ENCODE data around the gene NHERF1. TPM values are rescaled to one million over a fixed set of nuclear protein-coding genes. Genes with fewer than 3 reads are reported as not detected.

NHERF1 gene
- total RNA-seq, 1 experiment from 2014 or later = 43.2 TPM

- in situ Hi-C loops (cut with HindIII; ENCODE audit: low pct_unique_long_range_greater_than_20kb, low sequenced_read_pairs) = no loop called here
- no peak for DNase-seq (ENCODE audit: low read depth, low spot score)
These were observed 10.9 kb downstream of the NHERF1 start for GRCh38 chr17:74759243-74759801.

GRCh38 chr17:74759941-74760340 lies 11.5 kb downstream of the NHERF1 start:
- DNase-seq (ENCODE audit: low read depth, low spot score) = no peak

GRCh38 chr17:74760404-74761105 lies 12.1 kb downstream of the NHERF1 start:
- DNase-seq (ENCODE audit: low read depth, low spot score) = no peak
- in situ Hi-C loops (cut with HindIII; ENCODE audit: low pct_unique_long_range_greater_than_20kb, low sequenced_read_pairs) = no loop called here

More at GRCh38 chr17:74759941-74760340, 11.5 kb downstream of the NHERF1 start:
- in situ Hi-C loops (cut with HindIII; ENCODE audit: low pct_unique_long_range_greater_than_20kb, low sequenced_read_pairs) = no loop called here

GRCh38 chr17:74761419-74761818 lies 13.0 kb downstream of the NHERF1 start:
- in situ Hi-C loops (cut with HindIII; ENCODE audit: low pct_unique_long_range_greater_than_20kb, low sequenced_read_pairs) = no loop called here
- no peak for DNase-seq (ENCODE audit: low read depth, low spot score)

GRCh38 chr17:74761931-74762330 lies 13.5 kb downstream of the NHERF1 start:
- DNase-seq (ENCODE audit: low read depth, low spot score) = no peak
- in situ Hi-C loops (cut with HindIII; ENCODE audit: low pct_unique_long_range_greater_than_20kb, low sequenced_read_pairs) = no loop called here

GRCh38 chr17:74763565-74764387 lies 15.3 kb downstream of the NHERF1 start:
- no peak for DNase-seq (ENCODE audit: low read depth, low spot score)

GRCh38 chr17:74764751-74765286 lies 16.4 kb downstream of the NHERF1 start:
- in situ Hi-C loops (cut with HindIII; ENCODE audit: low pct_unique_long_range_greater_than_20kb, low sequenced_read_pairs) = no loop called here
- no peak for DNase-seq (ENCODE audit: low read depth, low spot score)

More at GRCh38 chr17:74763565-74764387, 15.3 kb downstream of the NHERF1 start:
- in situ Hi-C loops (cut with HindIII; ENCODE audit: low pct_unique_long_range_greater_than_20kb, low sequenced_read_pairs) = no loop called here

- no peak for DNase-seq (ENCODE audit: low read depth, low spot score)
- in situ Hi-C loops (cut with HindIII; ENCODE audit: low pct_unique_long_range_greater_than_20kb, low sequenced_read_pairs) = no loop called here
These were observed 18.0 kb downstream of the NHERF1 start for GRCh38 chr17:74766413-74766812.

- in situ Hi-C loops (cut with HindIII; ENCODE audit: low pct_unique_long_range_greater_than_20kb, low sequenced_read_pairs) = no loop called here
- no peak for DNase-seq (ENCODE audit: low read depth, low spot score)
These were observed 18.7 kb downstream of the NHERF1 start for GRCh38 chr17:74767111-74767516.

GRCh38 chr17:74768069-74768762 lies 19.8 kb downstream of the NHERF1 start:
- in situ Hi-C loops (cut with HindIII; ENCODE audit: low pct_unique_long_range_greater_than_20kb, low sequenced_read_pairs) = no loop called here

GRCh38 chr17:74768763-74769114 lies 20.3 kb downstream of the NHERF1 start:
- in situ Hi-C loops (cut with HindIII; ENCODE audit: low pct_unique_long_range_greater_than_20kb, low sequenced_read_pairs) = no loop called here
- no peak for DNase-seq (ENCODE audit: low read depth, low spot score)

More at GRCh38 chr17:74768069-74768762, 19.8 kb downstream of the NHERF1 start:
- DNase-seq (ENCODE audit: low read depth, low spot score) = peak; percentile 79

GRCh38 chr17:74769266-74769855 lies 20.9 kb downstream of the NHERF1 start:
- no peak for DNase-seq (ENCODE audit: low read depth, low spot score)
- in situ Hi-C loops (cut with HindIII; ENCODE audit: low pct_unique_long_range_greater_than_20kb, low sequenced_read_pairs) = no loop called here

GRCh38 chr17:74769856-74770497 lies 21.5 kb downstream of the NHERF1 start:
- no peak for DNase-seq (ENCODE audit: low read depth, low spot score)
- in situ Hi-C loops (cut with HindIII; ENCODE audit: low pct_unique_long_range_greater_than_20kb, low sequenced_read_pairs) = no loop called here

GRCh38 chr17:74770498-74771318 lies 22.3 kb downstream of the NHERF1 start:
- in situ Hi-C loops (cut with HindIII; ENCODE audit: low pct_unique_long_range_greater_than_20kb, low sequenced_read_pairs) = no loop called here

GRCh38 chr17:74771319-74771914 lies 23.0 kb downstream of the NHERF1 start:
- no peak for DNase-seq (ENCODE audit: low read depth, low spot score)
- in situ Hi-C loops (cut with HindIII; ENCODE audit: low pct_unique_long_range_greater_than_20kb, low sequenced_read_pairs) = no loop called here

More at GRCh38 chr17:74770498-74771318, 22.3 kb downstream of the NHERF1 start:
- DNase-seq (ENCODE audit: low read depth, low spot score) = peak; percentile 81

- in situ Hi-C loops (cut with HindIII; ENCODE audit: low pct_unique_long_range_greater_than_20kb, low sequenced_read_pairs) = no loop called here
- DNase-seq (ENCODE audit: low read depth, low spot score) = no peak
These were observed 23.6 kb downstream of the NHERF1 start for GRCh38 chr17:74772053-74772452.
